ENCODE measurements around the gene FAF1.

FAF1 gene

DNA sequence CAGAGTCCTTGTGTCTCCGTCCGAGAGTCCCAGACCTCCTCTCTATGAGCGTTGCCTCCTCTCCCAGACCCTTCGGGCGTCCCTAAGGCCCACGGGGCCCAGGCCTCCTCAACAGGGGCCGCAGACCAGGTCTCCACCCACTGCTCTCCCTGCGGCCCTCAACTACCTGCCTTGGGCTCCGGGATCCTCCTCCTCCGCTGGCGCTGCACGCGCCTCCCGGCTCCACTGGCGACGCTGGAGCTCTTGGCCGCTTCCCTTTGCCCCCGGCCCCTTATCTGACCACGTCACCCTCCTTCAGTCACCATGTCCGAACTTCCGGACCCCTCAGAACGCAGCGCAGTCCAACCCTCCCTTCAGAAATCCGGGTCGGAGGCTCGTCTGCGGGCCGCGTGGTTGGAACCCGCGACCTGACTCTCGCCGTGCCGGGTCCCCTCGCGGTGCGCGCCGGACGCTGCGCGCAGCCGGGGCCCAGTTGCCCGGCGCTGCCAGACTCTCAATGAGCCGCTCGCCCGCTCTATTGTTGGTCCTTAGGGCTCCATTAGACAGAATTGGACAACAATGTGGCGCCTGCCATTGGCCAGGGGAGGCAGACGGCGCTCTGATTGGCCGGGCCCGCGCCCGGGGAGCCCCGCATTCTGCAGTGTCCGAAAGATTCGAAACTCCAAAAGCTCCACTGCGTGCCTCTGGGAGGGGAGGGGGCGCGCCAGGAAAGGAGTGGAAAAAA lies 537.0 kb downstream of the FAF1 start, which contains the start of gene DMRTA2:
TSS of gene DMRTA2 (minus strand) at position 498 of the 724 bp plus-strand sequence. CDS start 1,907 bp downstream, outside the sequence.
- DNase-seq: peak; percentile 94

DNA sequence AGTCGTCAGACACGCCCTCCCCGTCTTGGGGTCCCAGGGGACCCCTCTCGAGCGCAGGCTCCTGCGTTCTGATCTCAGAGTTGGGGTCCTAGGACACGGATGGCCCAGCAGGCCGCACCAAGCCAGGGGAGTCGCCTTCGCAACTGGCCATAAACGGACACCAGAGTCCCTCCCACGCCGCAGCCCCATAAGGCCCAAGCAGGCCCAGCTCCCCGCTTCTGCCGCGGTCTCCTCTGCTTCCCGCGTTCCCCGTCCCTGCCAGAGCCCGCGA lies 537.5 kb downstream of the FAF1 start:
- DNase-seq: no peak

DNA sequence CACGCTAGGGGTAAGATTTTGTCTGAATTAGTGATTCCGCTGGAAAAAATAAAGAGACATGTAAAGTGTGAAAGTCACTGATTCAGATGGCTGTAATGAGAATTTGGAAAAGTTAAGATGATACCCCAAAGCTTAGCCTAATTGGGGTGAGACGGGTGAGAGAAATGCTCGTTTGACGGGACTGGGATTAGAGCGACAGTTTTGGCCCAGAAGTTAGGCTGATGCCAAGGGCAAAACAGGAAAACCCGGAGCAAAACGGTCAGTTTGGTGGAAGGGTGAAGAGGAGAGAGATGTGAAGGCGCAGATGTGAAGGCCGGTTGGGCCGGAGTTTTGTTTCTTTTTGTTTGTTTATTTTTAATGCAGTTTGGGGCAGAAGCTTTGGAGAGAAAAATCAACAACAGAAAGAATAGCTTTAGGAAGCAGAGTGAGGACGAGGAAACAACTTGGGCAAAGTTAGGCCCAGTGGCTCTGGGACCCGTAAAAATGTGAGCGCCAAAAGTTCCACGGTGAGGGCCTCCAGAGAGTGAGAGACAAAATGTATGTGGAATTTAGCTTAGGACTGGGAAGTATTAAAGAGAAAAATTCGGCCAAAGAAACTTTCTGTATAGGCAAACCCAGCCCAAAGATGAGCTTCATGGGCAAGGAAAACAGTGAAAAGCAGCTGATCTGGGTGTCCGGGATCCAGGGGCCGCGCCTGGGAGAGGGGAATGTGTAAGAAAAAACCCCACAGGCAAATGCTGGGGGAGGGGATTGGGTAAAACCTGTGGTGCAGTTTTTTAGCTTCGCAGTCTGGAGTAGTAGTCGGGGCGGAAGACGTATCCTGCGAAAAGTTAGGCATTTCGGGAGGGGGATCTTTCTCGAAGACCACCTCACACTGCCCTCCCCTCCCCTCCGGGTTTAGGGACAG lies 538.0 kb downstream of the FAF1 start:
- DNase-seq: peak; percentile 45

DNA sequence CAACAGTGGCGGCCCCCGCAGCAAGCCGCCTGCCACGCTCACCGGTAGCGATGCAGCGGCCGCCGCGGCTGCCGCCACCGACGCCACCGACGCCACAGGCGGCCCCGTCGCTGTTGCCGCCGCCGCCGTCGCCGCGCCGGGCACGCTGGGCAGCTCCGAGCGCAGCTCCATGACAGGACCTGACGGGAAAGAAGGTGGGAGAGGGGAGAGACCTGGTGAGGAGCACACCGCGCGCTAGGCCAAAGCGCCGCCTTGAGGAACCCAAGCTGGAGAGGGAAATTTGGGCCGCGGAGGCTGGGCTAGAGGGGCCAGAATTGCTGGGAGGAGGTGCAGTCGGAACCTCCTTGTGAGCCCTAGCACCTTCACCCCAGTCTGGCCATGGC lies 538.7 kb downstream of the FAF1 start:
- no peak for DNase-seq

DNA sequence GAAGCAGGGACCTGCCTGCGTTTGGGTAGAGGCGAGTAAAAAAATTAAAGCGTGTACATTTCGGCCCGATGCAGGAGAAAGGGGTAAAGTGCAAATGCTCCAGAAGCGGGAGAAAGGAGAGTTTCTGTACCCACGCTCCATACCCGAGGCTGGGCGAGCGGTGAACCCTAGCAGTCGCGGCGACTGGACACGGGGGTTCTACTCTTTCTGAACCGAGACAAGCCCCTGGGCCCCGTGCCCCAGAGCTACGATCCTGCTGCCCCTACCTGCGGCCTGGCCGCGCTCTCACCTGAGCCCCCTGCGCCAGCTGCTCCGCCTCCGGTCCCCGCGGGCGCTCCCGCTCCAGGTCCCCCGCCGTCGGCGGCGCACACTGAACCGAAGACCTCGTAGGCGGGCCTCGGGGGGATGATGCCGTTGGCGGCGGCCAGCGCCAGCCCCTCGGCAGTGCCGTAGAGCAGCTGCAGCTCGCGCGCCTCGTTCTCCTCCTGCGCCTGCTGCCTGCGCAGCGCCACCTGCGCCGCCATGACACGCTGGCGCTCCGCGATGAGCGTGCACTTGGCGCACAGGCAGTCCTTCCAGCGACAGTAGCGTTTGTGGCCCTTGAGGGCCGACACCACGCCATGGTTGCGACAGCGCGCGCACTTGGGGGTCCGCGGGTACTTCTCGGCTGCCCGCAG lies 539.2 kb downstream of the FAF1 start:
- peak; percentile 84 for DNase-seq

DNA sequence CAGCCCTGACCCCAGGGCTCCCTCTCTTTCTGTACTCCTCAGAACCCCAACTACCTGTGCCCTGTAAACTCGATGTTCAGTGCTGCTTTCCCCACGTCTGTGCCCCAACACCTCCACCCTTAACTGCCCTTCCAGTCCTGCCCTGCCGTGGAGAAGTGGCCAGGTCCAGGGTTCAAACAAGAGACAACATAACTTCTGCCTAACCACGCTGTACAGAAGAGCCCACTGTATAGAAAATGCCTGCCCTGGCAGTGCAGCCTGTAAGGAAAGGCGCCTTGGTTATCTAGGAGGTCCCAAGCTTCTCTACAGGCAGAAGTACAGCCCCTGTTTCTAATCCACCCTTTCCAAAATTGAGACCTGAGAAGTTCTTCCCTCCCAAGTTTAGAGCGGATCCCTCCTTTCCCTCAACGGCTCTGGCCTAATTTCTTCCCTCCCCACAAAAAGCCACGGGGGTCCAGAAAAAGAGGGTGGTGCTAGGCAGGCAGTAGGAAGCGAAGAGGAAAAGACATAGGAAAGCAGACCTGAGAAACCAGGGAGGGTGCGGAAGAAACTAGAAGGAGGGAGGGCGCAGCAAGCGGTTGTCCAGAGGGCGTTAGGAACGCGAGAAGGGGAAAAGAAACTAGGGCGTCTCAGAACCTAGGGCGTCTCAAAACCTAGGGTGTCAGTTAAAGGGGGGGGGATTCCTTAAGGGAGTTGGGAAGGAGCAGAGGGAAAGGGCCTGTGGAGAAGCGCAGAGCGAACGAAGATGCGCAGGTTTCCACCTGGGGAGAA lies 540.0 kb downstream of the FAF1 start:
- DNase-seq: peak; percentile 53

DNA sequence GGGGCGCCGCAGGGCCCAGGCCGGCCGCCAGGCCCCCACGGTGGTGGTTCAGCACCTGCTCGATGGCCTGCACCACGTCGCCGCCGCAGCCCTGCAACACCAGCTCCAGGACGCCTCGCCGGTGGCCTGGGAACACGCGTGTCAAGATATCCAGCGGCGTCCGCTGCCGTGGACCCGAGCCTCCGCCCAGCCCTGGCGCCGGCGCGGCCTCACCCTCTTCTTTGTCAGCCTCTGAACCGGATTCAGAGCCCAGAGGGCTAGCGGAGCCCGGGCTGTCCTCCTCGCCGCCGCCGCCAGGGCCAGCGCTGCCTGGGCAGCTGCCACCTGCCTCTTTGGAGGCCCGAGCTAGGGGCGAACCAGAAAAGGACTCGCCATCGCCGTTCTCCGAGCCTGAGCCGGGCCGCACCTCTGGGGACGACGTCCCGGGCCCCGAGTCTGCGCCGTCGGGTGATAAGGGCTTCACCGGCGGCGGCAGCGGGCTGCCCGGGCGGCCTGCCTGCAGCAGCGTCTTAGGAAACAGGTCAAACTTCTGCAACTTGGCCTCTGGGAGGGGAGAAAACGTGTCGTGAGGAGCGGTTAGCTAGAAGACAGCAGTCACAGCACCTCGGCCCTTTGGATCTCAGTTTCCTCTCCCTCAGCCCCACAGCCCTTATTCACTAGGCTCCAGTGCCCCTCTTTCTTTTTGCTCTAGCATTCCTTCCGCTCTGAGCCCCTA lies 540.7 kb downstream of the FAF1 start:
- peak; percentile 89 for DNase-seq

DNA sequence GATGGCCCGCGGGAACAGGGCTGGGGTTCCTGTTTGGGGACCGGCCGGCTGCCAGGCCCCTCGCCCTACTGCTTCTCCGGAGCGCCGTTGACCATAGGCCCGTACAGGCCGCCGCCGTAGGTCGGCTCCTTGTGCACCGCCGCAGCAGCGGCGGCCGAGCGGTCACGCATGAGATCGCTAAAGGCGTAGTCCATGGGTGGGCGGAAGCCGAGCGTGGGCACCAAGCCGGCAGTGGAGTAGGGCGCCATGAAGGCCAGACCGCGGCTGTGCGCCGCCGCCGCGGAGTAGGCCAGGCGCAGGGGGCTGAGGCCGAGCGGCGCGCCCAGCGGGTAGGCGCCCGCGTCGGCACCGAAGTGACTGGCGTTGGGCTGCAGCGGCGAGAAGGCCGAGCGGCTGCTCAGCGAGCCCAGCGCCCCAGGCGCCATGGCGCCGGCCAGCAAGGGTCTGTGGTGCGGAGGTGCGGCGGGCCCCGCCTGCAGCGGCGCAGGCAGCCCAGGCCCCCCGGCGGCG lies 541.4 kb downstream of the FAF1 start:
- peak; percentile 76 for DNase-seq

DNA sequence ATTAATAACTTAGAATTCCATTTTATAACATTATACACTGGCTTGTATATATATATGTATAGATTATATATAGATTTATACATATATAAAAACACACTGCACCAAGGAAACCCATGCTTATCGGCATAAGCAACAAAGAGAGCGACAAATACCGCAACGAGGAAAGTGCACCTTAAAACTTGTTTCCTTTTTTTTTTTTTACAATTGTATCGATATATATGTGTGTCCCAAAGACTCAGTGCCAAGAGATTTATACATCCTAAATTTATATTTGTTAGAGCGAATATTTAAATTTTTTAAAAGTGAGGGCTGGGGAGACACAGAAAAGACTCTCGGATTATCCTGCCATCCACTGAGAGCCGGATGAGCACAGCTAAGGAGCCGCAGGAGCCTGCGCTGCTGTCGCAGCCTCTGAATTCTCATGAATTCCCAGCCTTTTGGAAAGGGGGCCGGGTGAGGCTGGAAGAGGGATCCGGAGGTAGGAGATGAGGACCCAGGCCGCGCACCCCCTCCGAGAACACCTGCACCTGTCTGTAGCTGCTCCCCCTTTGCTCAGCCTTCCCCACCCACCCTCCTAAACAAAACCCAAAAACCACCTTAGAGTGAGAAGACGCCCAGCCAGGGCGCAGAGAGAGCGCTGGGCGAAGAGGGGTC lies 542.0 kb downstream of the FAF1 start:
- DNase-seq: peak; percentile 59

DNA sequence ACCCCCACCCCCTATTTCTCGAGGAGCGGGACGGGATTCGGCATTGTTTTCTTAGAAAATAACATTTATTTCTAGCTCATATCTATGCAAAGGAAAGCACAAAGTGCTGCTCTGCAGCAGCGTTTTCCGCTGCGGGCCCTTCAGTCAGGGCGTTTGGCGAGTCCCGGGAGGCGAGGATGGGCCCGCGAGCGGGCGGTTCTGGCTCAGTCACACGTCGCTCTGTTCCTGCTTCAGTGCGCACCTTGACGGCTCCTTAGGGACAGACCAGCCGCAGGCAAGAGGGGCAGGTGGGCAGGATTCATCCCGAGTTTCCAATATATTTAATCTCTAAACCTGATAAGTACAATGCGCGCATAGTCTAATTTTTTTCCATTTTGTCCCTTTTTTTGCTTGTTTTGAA lies 542.6 kb downstream of the FAF1 start:
- peak; percentile 55 for DNase-seq

DNA sequence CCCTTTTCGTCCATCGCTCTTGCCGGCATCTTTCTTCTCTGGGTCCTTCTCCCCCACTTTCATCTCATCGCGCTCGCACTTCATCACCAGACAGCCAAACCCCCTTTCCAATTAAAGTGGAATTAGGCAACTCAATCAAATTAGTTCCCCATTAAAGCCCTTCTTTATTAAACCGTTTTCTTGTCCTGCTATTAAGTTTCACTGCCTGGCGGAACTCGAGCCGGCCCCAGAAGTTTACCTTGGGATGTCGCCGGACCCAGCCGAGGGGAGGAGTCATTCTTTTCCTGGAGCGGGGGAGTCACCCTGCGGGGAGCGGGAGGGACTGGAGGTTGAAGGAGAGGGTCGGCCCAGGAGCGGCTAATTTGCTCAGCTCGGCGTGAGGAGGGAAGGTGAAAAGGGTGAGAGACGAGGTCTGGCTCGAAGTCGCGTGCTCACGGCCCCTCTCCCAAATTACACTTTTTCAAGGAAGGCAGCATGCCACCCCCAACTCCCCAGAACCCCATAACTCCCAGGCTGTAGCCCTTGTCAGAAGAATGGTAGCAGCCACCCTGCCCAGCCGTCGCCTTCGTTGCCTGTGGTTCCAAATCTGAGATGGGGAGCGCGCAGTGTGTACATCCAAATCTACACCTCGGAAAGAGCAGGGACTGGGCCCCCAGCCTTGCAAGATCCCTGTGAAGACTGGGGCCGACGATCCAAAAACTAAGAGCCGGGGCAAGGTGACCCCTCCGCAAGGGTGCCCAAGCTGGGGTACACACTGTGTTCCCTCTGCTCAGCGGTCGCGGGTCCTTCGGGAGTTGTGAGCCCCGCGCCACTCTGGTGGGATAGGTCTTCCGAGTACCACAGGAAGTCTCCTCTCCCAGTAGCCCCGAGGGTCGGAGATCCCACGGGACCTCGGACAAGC lies 543.3 kb downstream of the FAF1 start:
- peak; percentile 41 for DNase-seq

DNA sequence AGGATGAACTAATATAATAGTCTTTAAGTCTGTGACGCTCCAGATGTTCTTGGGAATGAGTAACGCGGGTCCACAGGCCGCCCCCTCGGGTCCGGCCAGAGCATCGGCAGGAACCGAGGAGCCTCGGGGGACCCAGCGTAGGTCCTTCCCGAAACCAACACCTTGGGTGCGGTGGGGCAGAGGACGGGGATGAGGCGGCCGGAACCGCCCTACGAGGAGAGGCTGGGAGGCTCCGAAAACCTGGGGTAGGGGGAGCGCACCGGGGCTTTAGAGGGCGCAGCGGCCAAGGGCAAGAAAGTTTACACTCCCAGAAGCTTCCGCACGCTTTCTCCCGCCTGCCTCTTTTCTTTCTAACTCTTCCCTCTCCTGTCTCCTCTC lies 543.9 kb downstream of the FAF1 start:
- peak; percentile 46 for DNase-seq

DNA sequence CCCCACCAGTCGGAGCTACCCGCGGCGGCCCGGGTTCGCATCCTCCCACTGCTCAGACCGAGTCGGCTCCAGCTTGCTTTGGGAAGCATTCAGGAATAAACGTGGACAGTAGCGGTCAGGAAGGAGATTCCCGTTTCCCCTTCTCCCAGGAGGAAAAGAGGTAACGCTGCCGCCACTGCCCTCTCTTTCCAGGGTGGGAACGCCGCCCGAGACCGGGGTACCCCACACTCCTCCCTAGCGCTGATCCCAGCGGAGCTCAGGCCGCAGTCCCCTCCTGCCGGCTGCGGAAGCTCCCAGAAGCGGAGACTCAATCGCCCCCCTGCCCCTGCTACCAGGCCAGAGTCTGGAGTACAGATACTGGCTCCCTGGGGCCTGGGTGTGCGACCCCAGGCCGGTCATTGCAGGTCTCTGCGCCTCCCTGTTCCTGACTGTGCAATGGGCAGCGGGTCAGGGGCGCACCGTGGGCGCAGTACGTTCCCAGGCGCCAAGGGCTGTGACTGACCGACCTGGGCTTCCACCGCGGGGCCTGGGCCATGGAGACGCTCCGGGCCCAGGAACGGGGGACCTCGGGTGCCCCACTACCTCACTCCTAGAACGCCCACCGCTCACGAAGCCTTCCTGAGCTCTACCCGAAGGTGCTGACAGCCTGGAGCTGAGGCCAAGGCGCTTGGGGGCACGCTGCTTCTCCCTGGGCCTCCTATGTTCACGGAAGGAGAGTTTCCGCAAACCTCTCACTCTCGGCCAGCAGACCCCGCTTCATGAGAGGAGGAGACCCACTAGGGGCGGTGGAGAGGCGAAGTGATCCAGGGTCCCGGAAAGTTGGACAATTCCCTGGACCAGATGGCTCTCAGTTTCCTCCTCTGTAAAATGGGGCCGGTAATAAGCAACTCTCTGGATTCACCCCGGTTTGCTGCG lies 544.6 kb downstream of the FAF1 start:
- DNase-seq: peak; percentile 43

DNA sequence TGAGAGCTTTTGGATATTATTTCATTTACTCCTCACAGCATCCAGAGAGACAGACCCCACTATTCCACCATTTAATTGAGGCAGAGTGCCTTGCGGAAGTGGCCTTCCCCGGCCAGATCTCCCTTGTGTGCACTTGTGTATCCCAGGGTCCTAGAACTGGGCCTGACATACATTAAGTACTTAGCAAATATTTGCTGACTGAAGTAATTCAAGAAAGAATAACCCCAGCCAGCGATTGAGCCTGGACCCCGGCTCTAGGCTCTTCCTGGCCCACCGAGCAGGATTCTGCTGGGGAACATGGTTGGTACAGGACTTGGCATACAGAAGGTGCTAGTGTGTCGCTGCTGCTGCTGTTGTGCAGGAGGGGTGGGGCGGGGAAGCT lies 545.2 kb downstream of the FAF1 start:
- DNase-seq: no peak

DNA sequence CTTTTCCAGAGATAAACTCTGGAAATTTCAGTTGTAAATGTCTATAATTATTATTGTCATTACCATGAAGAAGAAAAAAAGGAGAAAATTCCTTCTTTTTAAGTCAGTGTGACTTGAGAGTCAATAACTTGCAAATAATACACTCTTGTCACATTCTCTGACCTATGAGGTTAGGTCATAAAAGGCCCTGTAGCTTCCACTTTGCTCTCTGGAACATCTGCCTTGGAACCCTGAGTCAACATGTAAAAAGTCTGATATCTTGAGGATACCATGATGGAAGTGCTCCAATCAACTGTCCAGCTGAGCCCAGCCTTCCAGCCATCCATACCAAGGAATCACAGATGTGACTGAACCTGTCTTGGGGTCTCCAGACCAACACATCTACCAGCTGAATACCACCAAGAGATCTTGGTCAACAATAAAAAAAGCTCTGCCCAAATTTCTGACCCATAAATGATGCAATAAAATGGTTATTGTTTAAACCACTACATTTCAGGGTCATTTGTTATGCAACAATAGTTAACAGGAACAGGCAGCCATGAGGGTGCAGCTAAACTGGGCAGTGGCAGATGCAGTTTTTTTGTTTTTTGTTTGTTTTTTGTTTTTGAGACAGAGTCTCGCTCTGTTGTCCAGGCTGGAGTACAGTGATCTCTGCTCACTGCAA lies 547.1 kb downstream of the FAF1 start:
- DNase-seq: no peak

DNA sequence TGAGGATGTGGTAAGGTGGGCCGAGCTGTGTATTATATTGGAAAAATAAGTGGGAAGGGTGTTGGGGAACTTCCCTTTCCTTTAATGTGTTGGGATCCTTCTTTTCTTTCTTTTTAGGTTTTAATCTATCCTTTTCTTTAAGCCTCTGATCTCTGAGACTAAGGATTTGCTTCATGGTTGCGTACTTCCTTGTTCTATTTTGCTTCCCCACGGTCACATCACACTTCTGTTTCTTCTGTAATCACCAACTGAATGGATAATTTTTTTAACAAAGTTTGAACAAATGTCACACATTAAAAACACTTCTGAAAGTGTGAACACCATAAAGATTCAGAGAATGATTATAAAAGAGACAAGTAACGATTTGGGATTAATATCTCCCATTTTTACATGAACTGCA lies 554.3 kb downstream of the FAF1 start:
- DNase-seq: no peak

DNA sequence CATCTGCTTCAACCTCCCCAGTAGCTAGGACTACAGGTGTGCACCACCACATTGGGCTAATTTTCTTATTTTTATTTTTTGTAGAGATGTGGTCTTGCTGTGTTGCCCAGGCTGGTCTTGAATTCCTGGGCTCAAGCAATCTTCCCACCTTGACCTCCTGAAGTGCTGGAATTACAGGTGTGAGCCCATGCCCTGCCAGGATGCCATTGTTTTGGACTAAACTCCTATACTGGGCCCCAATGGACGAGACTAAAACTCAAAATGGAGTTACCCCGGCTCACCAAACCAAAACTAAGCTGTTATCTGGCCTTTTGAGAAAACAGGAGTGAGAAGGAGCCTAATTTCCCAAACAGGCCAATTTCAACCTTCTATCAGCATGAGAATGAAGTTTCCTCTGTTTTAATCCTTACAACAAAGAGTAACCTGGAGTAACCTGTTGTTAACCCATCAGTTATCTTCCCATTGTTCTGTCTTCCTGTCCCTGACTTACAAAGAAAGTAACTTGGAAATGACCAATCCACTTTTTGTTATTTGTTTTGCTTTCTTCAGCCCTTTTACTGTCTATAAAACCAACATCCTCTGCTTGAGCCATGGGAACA lies 566.4 kb downstream of the FAF1 start:
- DNase-seq: no peak
